Thyroid gland (tissue), 4 donors: ENCODE measurements around the gene LDLRAD3. TPM values are rescaled to one million over a fixed set of nuclear protein-coding genes. Genes with fewer than 3 reads are reported as not detected.

Experiments
- DNase-seq, 2 donors: peaks; one replicate each; pipeline ENCODE4 v3.0.0-alpha.2; 2019
- H3K27ac ChIP-seq, 3 donors: fragments of 200-600 bp; sonication (generic); 1 replicate in 2 of 3; 2 replicates in 1 of 3; pipeline ENCODE4 v1.5.1; 2016 to 2019; ENCODE audit warnings: mild to moderate bottlenecking in 1 of 3, moderate library complexity in 1 of 3
- H3K27me3 ChIP-seq: fragments of 200-600 bp; sonication (generic); one replicate; pipeline ENCODE4 v1.5.1; 2019
- H3K36me3 ChIP-seq, 2 donors: fragments of 200-600 bp; sonication (generic); one replicate each; pipeline ENCODE4 v1.5.1; 2016 to 2019
- H3K4me1 ChIP-seq, 2 donors: fragments of 200-600 bp; sonication (generic); one replicate each; pipeline ENCODE4 v1.5.1; 2017 to 2019
- H3K4me3 ChIP-seq, 3 donors: fragments of 200-600 bp; sonication (generic); replicated peaks in 1 of 3; 1 replicate in 2 of 3; 2 replicates in 1 of 3; pipeline ENCODE4 v1.5.1; 2016; ENCODE audit warnings: mild to moderate bottlenecking in 1 of 3
- H3K9me3 ChIP-seq: fragments of 200-600 bp; sonication (generic); one replicate; pipeline ENCODE4 v1.5.1; 2017
- CTCF ChIP-seq, 6 experiments: fragments of 200-600 bp in 3 of 6; fragments of 450-650 bp in 3 of 6; sonication (generic) in 3 of 6; IDR thresholded peaks; one replicate each; pipeline ENCODE4 v1.5.1; 2016 to 2019; ENCODE audit warnings: antibody characterized with exemption in 6 of 6, mild to moderate bottlenecking in 2 of 6, inconsistent platforms in 1 of 6, moderate library complexity in 1 of 6
- POLR2A ChIP-seq, 2 donors: fragments of 450-650 bp; IDR thresholded peaks; one replicate each; pipeline ENCODE4 v1.6.1; 2017; ENCODE audit warnings: antibody characterized with exemption in 2 of 2, mild to moderate bottlenecking in 2 of 2, moderate library complexity in 1 of 2
- WGBS, 2 donors: methylation state at CpG; one replicate each; pipeline ENCODE4 v1.1.5; 2017; 5-methylcytosine and 5-hydroxymethylcytosine counted together
- intact Hi-C: fragments of 100-400 bp; cut with DNase I; formaldehyde crosslinking; loops from one replicate; pipeline ENCODE4 v1.15.1; 2023
- total RNA-seq, 4 donors: library from RNA; depleted of rRNA; stranded (reverse); fragments of >200 nt; gene quantifications; one replicate each; pipeline ENCODE4 v1.2.3, GENCODE V29; 2016

The LDLRAD3 gene
- total RNA-seq, 4 donors from 2014 or later = 3.6 to 9.3 (median 6.2) TPM

- H3K27ac ChIP-seq = no peak overlapping the region
- TF ChIP-seq POLR2A (IDR thresholded peaks at IDR 0.05) (no peak), CTCF (IDR thresholded peaks at IDR 0.05) (no peak)
- intact Hi-C loops = no loop called here
- no peak overlapping the region for H3K4me3 ChIP-seq
- no peaks in the 10 kb centered on the region for H3K9me3 ChIP-seq
- 94% methylated on average over 3 of the region's 3 CpGs for WGBS, 2 donors
- no peaks in the 10 kb centered on the region for H3K27me3 ChIP-seq
- DNase-seq = no peak
- H3K4me1 ChIP-seq = no peaks in the 10 kb centered on the region
- H3K36me3 ChIP-seq = no peaks in the 10 kb centered on the region
Measured at GRCh38 chr11:36016263-36016662, 72.4 kb downstream of the LDLRAD3 start.

GRCh38 chr11:36016709-36017108, 72.8 kb downstream of the LDLRAD3 start:
- DNase-seq = no peak
- 95 to 96% methylated on average over 4 of the region's 4 CpGs for WGBS, 2 donors
- intact Hi-C loops = no loop called here
- H3K27me3 ChIP-seq = no peaks in the 10 kb centered on the region
- H3K4me3 ChIP-seq = no peak overlapping the region
- TF ChIP-seq CTCF (IDR thresholded peaks at IDR 0.05) = no peak
- TF ChIP-seq POLR2A (IDR thresholded peaks at IDR 0.05) = no peak
- no peaks in the 10 kb centered on the region for H3K36me3 ChIP-seq
- no peaks in the 10 kb centered on the region for H3K9me3 ChIP-seq
- no peaks in the 10 kb centered on the region for H3K4me1 ChIP-seq
- H3K27ac ChIP-seq = no peak overlapping the region

- Histone ChIP-seq H3K27ac (no peak overlapping the region), H3K9me3 (no peaks in the 10 kb centered on the region), H3K36me3 (no peaks in the 10 kb centered on the region), H3K4me1 (no peaks in the 10 kb centered on the region), H3K4me3 (no peak overlapping the region), H3K27me3 (no peaks in the 10 kb centered on the region)
- TF ChIP-seq POLR2A (IDR thresholded peaks at IDR 0.05) (no peak), CTCF (IDR thresholded peaks at IDR 0.05) (no peak)
- intact Hi-C loops = no loop called here
- no peak for DNase-seq
- WGBS, 2 donors = 80% methylated on average over 8 of the region's 8 CpGs
Measured at GRCh38 chr11:36019005-36019596, 75.2 kb downstream of the LDLRAD3 start.

GRCh38 chr11:36019722-36020121, 75.9 kb downstream of the LDLRAD3 start:
- Histone ChIP-seq H3K27ac (no peak overlapping the region), H3K4me1 (no peaks in the 10 kb centered on the region), H3K27me3 (no peaks in the 10 kb centered on the region), H3K4me3 (no peak overlapping the region), H3K36me3 (no peaks in the 10 kb centered on the region), H3K9me3 (no peaks in the 10 kb centered on the region)
- WGBS, 2 donors = 88 to 92% methylated on average over 4 of the region's 4 CpGs
- intact Hi-C loops = no loop called here
- DNase-seq = no peak
- TF ChIP-seq CTCF (IDR thresholded peaks at IDR 0.05) (no peak), POLR2A (IDR thresholded peaks at IDR 0.05) (no peak)

GRCh38 chr11:36022882-36023281, 79.0 kb downstream of the LDLRAD3 start:
- WGBS, 2 donors = 77 to 84% methylated on average over 7 of the region's 7 CpGs
- intact Hi-C loops = no loop called here
- TF ChIP-seq POLR2A (IDR thresholded peaks at IDR 0.05) = no peak
- no peak for TF ChIP-seq CTCF (IDR thresholded peaks at IDR 0.05)

More at GRCh38 chr11:36022882-36023281, 79.0 kb downstream of the LDLRAD3 start:
- no peak for DNase-seq
- H3K27me3 ChIP-seq = no peaks in the 10 kb centered on the region
- no peaks in the 10 kb centered on the region for H3K9me3 ChIP-seq
- no peak overlapping the region for H3K4me3 ChIP-seq
- no peak overlapping the region for H3K27ac ChIP-seq
- no peaks in the 10 kb centered on the region for H3K4me1 ChIP-seq
- H3K36me3 ChIP-seq = no peaks in the 10 kb centered on the region
